Dermis blood vessel endothelial cell (primary cell): Measurements from ENCODE around the gene CXCL11. TPM values are rescaled to one million over a fixed set of nuclear protein-coding genes. Genes with fewer than 3 reads are reported as not detected.
"Not testable (repeated sequence)": the region's sequence is repeated elsewhere in the genome, so short reads cannot be mapped to it uniquely, and the experiment has no call there.

Experiments used
- DNase-seq: peaks from one replicate; pipeline ENCODE4 v3.0.0; 2010
- total RNA-seq: library from RNA; depleted of rRNA; stranded (reverse); fragments of >200 nt; gene quantifications from 2 replicates; pipeline ENCODE4 v1.2.3, GENCODE V29; 2014

Gene CXCL11
- 2.0 and 2.7 TPM in 2 replicates for total RNA-seq

DNA sequence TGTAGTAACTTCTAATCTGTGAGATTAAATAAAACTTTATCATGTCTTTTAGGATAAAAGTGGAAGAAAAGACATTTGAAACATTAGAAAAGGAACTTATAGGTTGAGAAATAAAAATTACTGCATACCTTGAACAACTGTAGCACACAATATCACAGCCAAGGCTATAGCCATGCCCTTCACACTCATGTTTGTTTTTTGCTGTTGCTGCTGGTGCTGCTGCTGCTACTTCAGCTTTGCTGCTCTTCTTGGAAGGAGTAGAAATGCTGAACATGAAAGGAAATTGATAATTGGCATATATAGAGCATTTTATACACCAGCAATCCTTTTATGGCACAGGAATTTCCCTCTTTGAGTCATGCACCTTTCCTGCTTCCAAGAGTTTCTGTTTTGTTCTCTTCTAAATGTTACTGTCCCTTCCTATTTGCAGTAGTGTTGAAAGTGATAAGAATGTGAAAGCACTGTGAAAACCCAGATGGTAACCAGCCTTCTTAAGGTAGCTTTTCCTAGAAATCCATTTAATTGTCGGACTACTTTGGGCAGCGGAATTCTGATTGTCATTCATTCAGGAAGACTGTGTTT is at the start of gene CXCL11:
TSS of gene CXCL11 (minus strand) at position 272 of the 582 bp plus-strand sequence. CDS start at position 189, 83 bp downstream.
- DNase-seq = peak; percentile 77

GRCh38 chr4:76084542-76084941 is 48.7 kb upstream of the CXCL11 start:
- no peak for DNase-seq

GRCh38 chr4:76083386-76083988 is 47.6 kb upstream of the CXCL11 start:
- DNase-seq = no peak

DNA sequence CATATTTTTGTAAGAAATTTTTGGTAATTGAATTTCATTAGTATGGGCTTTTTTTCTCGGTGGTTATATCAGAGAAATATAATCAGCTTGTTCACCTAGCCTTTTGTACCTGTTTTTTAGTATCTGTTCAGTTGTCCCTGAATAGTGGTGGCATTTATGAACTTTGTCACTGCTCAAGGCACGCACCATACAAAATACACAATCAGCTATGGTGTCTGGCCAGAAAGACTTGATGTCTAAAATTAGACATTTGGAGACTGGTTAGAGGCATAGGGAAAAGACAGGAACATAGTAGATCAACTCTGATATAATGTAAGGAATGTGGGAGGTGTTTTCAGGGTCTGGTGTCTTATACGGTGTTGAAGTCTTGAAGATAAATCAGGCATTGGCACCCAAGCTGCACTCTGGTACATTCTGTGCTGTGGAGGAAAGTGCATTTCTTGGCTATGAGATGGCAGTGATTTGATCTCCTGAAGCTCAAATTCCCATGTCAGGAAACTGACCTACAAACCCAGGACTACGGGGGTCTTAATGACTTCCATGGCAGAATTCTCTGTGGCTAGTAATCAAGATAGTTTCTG is 42.3 kb upstream of the CXCL11 start:
- DNase-seq = no peak

GRCh38 chr4:76074993-76075600 is 39.2 kb upstream of the CXCL11 start:
- DNase-seq = no peak

- no peak for DNase-seq
These were observed 38.6 kb upstream of the CXCL11 start, which contains the start of gene ART3 for GRCh38 chr4:76074468-76074867. TSS of gene ART3 (plus strand) at chr4:76074709. CDS start at chr4:76075890, 1,181 bp downstream.

GRCh38 chr4:76072760-76073159 is 36.9 kb upstream of the CXCL11 start:
- DNase-seq = no peak

DNA sequence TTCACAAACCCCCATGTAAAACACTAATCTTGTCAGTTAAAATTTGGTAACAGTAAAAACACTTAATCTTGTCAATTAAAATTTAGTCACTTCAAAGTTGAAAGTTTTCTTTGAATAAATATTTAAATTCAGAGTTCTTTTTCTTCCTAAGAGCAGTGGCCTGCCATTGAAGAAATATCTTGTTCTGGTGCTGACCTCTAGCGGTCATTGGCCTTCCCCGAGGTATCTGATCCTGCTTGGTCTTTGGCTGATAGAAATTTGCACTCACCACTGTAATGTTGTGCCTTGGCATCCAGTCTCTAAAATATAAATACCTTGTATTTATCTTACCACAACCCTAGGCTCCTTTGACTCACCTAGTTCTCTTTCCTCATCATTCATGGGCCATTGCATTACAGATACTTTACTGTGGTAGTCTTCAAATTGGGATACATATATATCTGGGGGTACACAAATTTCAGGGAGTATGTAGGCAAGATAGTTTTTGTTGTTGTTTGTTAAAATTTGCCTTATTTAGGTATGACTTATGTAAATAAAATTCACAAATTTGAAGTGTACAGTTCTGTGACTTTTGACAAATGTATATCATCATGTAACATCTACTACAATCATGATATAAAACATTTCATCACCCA is 31.9 kb upstream of the CXCL11 start:
- DNase-seq = peak; percentile 88

GRCh38 chr4:76066546-76066945 is 30.7 kb upstream of the CXCL11 start:
- DNase-seq = no peak

GRCh38 chr4:76061982-76062381 is 26.1 kb upstream of the CXCL11 start:
- DNase-seq = no peak

DNA sequence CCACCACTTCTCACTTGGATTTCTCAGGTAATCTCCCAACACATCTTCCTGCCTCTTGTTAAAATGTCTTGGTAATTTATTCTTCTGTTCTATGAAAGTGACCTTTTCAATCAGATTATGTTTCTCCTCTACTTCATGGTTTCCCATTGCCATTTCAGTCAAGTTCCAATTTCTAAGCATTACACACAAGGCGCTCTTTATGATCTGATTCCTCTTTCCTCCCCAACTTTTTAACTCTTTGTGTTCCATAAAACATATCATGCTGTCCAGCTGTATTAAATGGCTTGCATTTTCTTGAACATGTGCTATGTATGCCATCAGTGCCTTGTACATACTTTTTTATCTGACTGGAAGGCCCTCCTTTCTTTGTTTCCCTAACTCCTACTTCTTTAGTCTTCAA is 25.6 kb upstream of the CXCL11 start:
- DNase-seq = no peak

DNA sequence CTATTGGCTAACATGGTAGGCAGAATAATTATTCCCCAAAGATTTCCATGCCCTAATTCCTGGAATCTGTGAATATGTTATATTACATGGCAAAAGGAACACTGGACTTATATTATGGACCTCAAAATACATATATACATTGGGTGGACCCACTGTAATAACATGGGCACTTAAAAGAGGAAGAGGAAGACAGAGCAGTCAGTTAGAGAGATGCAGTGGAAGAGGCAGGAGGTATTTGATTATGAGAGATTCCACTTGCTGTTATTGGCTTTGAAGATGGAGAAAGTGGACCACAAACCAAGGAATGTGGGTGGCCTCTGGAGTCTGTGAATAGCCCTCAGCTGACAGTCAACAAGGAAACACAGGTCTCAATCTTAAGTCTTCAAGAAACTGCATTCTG is 24.6 kb upstream of the CXCL11 start:
- no peak for DNase-seq

DNA sequence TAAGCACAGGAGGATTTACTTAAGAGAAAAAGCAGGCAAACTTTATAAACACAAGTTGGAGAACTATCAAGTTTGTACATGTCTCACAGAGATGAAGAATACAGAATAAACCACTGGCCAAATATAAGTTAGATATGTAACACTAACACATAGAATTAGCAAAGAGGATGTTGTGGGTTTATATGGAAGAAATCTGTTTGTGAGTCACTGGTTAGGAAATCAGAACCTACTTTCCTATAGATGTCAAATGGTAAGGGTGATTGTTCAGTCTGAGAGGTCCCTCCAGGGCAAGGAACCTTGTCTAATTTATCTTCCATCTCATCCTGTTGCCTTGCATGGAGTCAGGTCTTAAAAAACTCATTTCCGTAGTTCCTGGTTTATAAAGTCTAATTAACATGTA is 23.9 kb upstream of the CXCL11 start:
- DNase-seq = no peak

GRCh38 chr4:76058888-76059426 is 23.1 kb upstream of the CXCL11 start:
- DNase-seq = no peak

DNA sequence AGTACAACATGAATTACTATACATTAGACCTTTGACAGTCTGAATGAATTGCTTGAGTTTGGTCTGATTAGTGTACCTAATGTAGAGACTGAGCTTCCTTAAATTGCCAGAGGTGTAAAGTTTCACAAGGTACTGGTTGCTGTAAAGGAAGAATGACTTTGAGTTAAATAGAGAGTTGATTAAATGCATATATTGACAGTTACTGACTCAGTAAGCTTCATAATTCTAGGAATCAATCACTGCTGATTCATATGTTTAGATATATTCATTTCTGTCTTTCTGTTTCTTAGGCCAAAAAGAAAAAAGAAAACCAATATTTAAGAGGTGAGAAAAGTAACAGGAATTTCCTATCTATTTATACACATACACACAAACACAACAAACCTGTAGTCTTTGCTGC is 22.4 kb upstream of the CXCL11 start:
- no peak for DNase-seq

DNA sequence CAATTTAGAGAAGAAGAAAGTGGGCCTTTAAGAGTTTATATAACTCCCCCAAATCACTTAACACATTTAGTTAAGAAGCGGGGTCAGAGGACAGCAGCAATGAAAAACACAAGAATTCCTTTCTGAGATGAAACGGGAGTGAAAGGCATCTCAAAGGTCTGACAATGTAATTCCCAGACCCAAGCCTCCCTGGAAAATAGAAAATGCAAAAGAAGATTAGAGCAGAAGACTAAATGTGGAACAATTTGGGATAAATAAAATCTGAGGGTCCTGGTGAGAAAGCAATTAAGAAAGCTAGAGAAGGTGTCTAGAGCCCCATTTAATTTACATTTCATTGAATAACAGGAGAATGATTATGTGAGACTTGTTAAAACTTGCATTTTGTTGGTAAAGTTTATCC is 19.6 kb upstream of the CXCL11 start:
- no peak for DNase-seq

DNA sequence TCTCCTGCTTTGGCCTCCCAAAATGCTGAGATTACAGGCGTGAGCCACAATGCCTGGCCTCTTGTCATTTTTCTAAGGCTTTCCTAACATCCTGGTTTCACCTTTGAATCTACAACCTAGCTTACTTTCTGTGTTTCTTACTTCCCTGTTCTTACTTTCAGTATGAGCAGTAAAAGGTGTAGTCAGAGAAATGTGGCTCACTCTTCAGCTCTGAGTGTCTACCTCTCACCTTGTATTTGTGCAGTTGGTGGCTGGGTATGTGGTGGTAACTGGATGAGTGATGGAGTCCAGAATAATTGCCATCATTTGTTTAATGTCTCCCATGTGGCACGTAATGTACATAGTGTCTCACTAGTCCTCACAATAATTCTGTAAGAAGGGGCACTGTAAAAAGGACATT is 19.1 kb upstream of the CXCL11 start:
- no peak for DNase-seq

DNA sequence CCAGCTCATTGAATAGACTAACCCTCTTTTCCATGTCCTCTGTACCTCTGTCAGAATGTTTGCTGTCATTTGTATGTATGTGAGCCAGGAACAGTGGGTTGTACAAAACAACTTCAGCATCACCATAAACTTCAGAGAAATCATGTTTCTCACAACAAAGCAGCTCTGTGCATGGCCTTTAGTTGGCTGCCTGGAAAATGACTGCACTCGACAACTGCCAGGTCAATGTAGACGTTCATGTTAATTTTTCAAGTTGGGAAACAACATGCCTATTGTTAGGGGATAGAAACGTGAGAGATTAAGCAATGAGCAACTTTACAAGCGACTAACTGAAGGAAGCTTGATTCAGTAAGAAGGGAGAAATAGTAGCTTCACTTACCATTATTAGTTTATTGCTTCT is 17.9 kb upstream of the CXCL11 start:
- no peak for DNase-seq

GRCh38 chr4:76050560-76051050 is 14.7 kb upstream of the CXCL11 start:
- DNase-seq = not testable (repeated sequence)

- not testable (repeated sequence) for DNase-seq
These were observed 14.1 kb upstream of the CXCL11 start for GRCh38 chr4:76049860-76050416.

GRCh38 chr4:76044686-76045085 is 8.8 kb upstream of the CXCL11 start:
- not testable (repeated sequence) for DNase-seq

DNA sequence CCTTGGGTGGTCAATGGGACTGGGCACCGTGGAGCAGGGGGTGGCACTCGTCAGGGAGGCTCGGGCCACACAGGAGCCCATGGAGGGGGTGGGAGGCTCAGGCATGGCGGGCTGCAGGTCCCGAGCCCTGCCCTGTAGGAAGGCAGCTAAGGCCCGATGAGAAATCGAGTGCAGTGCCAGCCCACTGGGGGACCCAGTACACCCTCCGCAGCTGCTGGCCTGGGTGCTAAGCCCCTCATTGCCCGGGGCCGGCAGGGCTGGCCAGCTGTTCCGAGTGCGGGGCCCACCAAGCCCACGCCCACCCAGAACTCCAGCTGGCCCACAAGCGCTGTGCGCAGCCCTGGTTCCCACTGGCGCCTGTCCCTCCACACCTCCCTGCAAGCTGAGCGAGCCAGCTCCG is 7.4 kb upstream of the CXCL11 start:
- not testable (repeated sequence) for DNase-seq
